Fibroblast of lung (primary cell): Measurements from ENCODE around the gene ADAMTS6.

Experiments
- CTCF ChIP-seq, 2 donors: IDR thresholded peaks in 1 of 2; conservative IDR thresholded peaks in 1 of 2; 1 replicate in 1 of 2; 2 replicates in 1 of 2; pipeline ENCODE4 v1.5.1; 2011 to 2012; ENCODE audit warnings: low read length in 2 of 2, control low read depth in 1 of 2, inconsistent platforms in 1 of 2, low read depth in 1 of 2, mild to moderate bottlenecking in 1 of 2
- EZH2 ChIP-seq: IDR thresholded peaks from 2 replicates; pipeline ENCODE4 v1.5.1; 2012; ENCODE audit warnings: low read length, control low read depth, mild to moderate bottlenecking; ENCODE audit errors: missing control alignments

- TF ChIP-seq CTCF (conservative IDR thresholded peaks at IDR 0.05 in 1 of 2, IDR thresholded peaks at IDR 0.05 in 1 of 2; ENCODE audit: low read depth in 1 of 2, low read length in 2 of 2) (no peak), EZH2 (no peak)
These were observed 193.1 kb downstream of the ADAMTS6 start for GRCh38 chr5:65288657-65289056.
